PC-9 (cell line): Measurements from ENCODE around the gene SF3A1.

Source experiments
- EZH2 ChIP-seq: fragments of 200-600 bp; sonication (generic); IDR thresholded peaks from 2 replicates; pipeline ENCODE4 v1.8.0; 2017; ENCODE audit warnings: antibody characterized with exemption, low read depth
- TF ChIP-seq, protein P1 (sequence below): fragments of 200-600 bp; sonication (generic); conservative IDR thresholded peaks from 2 replicates; pipeline ENCODE4 v1.6.1; 2017; ENCODE audit warnings: mixed run types, antibody characterized with exemption, mild to moderate bottlenecking, moderate library complexity

DNA sequence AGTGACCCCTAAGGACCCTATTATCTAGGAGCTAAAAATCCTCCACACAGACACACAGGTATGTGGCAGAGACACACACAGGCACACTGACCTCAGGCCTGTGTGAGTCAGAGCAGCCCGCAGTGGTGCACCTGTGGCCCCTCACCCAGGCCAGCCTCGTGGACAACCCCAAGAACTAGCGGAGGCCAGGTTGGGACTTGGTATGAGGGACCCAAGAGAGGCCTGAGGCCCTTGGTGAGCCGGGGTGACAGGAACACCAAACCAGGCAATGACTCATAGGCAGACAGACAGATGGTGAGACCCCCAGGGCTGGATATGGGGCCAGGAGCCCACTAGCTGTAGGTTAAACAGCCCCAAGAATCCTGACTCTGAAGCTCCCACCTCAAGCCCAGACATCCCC, 73.4 kb downstream of the SF3A1 start:
- TF ChIP-seq, protein P1, sequence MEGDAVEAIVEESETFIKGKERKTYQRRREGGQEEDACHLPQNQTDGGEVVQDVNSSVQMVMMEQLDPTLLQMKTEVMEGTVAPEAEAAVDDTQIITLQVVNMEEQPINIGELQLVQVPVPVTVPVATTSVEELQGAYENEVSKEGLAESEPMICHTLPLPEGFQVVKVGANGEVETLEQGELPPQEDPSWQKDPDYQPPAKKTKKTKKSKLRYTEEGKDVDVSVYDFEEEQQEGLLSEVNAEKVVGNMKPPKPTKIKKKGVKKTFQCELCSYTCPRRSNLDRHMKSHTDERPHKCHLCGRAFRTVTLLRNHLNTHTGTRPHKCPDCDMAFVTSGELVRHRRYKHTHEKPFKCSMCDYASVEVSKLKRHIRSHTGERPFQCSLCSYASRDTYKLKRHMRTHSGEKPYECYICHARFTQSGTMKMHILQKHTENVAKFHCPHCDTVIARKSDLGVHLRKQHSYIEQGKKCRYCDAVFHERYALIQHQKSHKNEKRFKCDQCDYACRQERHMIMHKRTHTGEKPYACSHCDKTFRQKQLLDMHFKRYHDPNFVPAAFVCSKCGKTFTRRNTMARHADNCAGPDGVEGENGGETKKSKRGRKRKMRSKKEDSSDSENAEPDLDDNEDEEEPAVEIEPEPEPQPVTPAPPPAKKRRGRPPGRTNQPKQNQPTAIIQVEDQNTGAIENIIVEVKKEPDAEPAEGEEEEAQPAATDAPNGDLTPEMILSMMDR = no peak
- TF ChIP-seq EZH2 = no peak
